WI38 (cell line): Measurements from ENCODE around the gene PDHX.

ENCODE experiments used
- H3K4me3 ChIP-seq: 2 replicates; pipeline ENCODE4 v1.5.1; 2011; ENCODE audit warnings: low read depth, mild to moderate bottlenecking, control low read depth, low read length
- CTCF ChIP-seq: IDR thresholded peaks from 2 replicates; pipeline ENCODE4 v1.5.1; 2012; ENCODE audit warnings: low read depth, mild to moderate bottlenecking, control low read depth, low read length

PDHX gene

DNA sequence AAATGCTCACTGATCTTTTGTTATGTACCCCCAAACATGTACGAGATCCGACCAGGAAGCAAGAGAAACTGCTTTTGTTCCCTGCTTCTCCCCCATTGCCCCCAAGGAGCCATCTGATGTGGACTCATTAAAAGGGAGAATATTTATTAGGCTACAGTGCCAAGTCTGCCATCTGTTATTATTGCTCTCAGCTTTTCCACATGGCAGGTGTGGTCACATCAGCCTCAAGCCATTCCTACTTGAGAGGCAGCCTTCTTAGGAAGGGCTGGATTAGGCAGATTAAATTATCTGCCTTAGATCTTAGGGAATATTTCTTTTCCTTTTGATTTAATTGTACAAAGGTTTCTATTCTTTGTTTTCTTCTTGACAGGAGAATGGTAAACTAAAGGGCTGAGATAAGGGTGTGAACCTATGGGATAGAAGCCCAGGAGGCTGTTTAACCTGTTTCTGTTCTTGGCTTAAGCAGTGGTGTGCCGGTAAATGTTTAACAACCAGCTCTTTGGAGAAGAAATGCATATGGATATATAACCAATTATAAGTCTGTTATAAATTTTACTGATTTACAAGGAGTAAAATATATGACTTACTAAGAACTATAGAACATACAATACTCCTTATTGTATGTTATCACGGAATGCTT, 88.8 kb downstream of the PDHX start:
- no peak overlapping the region for H3K4me3 ChIP-seq
- TF ChIP-seq CTCF: no peak

GRCh38 chr11:35006389-35007128, 90.1 kb downstream of the PDHX start:
- H3K4me3 ChIP-seq: no peak overlapping the region
- no peak for TF ChIP-seq CTCF

GRCh38 chr11:35007277-35007676, 90.9 kb downstream of the PDHX start:
- H3K4me3 ChIP-seq: no peak overlapping the region
- TF ChIP-seq CTCF: no peak

DNA sequence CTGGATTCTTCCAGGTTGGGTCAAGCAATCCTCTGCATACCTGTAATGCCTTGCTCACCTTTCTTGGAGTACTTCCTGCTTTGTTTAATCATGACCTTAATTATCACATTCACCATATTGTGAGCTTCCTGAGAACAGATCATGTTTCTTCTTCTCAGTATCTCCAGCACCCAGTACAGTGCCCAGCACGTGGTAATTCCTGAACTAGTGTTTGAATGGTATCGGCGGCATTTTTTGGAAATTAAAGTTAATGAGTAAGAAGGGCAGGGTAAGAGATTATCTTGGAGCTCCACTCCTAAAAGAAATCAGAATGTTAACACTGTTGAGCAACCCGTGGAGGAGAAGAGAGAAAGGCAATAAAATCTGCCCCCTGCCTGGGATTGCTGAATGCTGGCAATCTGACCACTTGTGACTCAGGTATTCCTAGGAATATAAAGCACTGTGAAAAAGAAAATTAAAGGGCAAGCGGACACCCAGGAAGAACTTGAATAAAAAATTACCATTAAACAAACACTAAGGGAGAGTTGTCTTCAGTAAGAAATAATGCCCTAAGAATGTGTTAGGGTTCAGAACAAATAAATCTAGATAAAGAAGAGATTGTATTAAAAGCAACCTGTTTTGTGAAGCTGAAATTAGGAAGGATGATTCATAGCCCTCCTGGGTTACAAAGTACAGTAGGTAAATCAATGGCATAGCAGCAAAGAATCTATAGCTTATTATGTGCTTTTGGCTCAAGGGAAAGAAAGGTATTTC, 92.9 kb downstream of the PDHX start:
- TF ChIP-seq CTCF: no peak

DNA sequence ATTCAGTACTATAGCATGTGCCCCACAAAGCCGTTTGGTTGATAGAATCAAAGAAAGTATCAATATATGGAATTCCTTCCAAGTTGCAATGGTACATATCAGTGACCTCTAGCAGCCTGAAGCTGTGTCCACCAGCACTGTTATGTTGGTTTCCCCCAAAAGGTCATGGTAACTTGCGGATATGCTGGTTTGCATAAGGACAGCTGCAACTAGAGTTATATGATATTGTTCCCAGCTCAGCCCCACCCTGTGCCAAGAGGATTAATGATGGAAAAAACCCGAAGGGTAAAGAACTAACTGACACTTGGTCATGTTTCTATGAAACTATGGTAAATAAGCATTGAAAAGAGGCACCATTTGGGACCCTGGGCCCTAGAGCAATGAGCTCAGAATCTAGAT, 93.5 kb downstream of the PDHX start:
- no peak overlapping the region for H3K4me3 ChIP-seq
- TF ChIP-seq CTCF: no peak

More for the DNA sequence above, 92.9 kb downstream of the PDHX start:
- no peak overlapping the region for H3K4me3 ChIP-seq

GRCh38 chr11:35010654-35011053, 94.2 kb downstream of the PDHX start:
- no peak overlapping the region for H3K4me3 ChIP-seq
- TF ChIP-seq CTCF: no peak

DNA sequence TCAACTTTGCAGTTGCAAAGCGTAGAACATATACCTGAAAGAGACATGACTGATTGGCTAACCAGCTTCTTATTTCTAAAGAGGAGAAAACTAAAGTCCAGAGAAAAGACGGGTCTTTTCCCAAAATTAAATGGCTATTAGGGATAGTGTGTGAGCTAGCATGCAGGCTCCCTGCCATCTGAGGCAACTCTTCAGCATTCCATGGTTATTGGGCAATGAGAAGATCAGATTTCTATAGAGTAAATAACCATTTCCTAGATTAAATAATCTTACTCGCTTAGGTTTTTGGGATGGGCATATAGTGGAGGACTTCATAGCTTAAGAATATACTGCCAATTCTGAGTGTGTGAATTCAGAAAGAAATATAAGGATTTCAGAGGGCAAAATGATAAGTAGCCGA, 95.0 kb downstream of the PDHX start:
- TF ChIP-seq CTCF: no peak
- H3K4me3 ChIP-seq: no peak overlapping the region
